Activated CD4-positive, alpha-beta T cell treated with anti-CD3 and anti-CD28 coated beads, Interleukin-2, amount 50 U/mL, for 48 hours (primary cell): ENCODE results near the gene TTC9.
A peak's percentile ranks its signal among the peaks of the same experiment; 100 is the strongest.

Source experiments
- DNase-seq, 2 experiments: peaks; one replicate each; pipeline ENCODE4 v3.0.0-alpha.2; 2020

TTC9 gene

GRCh38 chr14:70641548-70642302, at the start of gene TTC9:
Gene TTC9 (plus strand): TSS chr14:70641916. CDS start chr14:70642130, 214 bp downstream.
- DNase-seq: peak; percentile 41 to 45

DNA sequence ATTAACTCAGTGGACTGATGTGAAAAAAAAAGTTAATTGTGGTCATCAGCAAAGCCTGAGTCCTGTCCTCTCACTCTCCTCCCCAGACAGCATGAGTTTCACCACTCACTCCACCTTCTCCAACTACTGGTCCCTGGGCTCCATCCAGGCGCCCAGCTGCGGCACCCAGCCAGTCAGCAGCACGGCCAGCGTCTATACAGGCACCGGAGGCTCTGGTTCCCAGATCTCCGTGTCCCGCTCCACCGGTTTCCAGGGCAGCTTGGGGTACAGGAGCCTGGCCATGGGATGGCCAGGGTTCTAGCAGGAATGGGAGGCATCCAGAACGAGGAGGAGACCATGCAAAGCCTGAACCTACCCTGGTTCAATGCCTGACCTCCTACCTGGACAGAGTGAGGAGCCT, 47.3 kb upstream of the TTC9 start:
- no peak for DNase-seq

DNA sequence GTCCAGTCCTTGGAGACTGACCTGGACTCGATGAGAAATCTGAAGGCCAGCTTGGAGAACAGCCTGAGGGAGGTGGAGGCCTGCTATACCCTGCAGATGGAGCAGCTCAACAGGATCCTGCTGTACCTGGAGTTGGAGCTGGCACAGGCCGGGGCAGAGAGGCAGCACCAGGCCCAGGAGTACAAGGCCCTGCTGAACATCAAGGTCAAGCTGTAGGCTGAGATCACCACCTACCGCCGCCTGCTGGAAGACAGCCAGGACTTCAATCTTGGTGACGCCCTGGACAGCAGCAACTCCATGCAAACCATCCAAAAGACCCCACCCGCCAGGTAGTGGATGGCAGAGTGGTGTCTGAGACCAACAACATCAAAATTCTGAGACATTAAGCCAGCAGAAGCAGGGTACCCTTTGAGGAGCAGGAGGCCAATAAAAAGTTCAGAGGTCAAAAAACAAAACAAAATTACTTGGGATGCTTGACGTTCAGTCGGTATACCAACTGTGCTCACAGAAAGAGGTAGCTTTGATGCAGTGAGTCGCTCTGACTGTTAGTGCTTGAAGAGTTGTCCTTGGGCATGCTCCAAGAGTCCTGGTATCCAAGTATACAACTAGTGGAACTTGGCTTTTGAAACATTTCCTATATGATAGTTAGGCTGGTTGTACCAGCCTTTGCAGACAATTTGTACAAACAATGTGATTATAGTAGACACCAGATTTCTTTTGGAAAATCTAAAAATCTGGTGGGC, 46.1 kb upstream of the TTC9 start:
- DNase-seq: no peak

DNA sequence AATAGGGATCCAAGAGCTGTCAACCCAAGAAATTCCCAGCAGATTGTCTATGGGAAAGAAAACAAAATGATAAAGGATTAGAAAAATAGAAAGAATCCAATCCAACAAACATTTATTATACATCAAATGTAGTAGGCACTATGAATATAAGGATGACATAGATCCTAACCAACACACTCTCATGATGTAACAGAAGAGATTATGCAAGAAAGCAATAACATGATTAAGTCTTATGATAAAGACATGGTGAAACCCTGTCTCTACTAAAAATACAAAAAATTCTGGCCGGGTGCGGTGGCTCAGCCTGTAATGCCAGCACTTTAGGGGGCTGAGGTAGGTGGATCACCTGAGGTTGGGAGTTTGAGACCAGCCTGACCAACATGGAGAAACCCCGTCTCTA, 44.0 kb upstream of the TTC9 start:
- DNase-seq: no peak

GRCh38 chr14:70599345-70599744, 42.4 kb upstream of the TTC9 start:
- DNase-seq: no peak

DNA sequence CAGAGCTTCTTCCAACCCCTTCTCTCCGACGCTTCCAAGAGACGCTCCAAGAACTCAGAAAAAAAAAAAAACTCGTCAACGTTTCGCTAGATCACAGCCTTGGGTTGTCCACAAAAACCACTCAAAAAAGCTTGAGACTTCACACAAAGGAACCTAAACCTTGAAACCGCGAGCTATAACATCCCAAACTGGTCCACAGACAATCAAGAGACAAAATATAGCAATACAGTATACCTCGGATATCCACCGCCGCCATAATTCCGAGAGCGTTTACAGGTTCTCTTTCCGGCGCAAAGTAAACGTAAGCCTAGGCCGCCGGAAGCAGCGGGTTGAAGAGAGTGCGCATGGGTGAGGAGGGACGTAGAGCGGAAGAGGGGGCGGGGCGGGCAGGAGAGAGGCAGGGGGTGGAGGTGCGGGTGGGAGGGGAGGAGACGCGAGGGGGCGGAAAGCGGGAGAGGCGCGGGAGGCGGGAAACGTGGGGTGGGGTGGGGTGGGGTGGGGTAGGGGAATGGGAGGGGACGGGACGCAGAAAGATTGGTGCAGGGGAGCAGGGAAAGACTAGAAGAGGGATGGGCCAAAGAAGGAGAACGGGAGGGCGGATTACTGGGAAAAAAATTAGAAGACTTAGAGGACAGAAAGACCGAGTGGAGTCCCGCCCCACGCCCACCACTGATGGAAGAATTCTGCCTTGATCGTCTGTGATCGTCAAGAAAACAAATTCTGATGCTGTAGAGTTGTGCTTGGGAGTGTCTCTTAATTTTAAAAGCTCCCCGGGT, 41.1 kb upstream of the TTC9 start, which contains the start of gene MED6:
MED6 (minus strand) TSS at position 274 of the 776 bp plus-strand sequence; CDS start at position 256, 18 bp downstream.
- DNase-seq: peak; percentile 94

- no peak for DNase-seq
These were observed 40.6 kb upstream of the TTC9 start for GRCh38 chr14:70601162-70601561.

- no peak for DNase-seq
These were observed 39.5 kb upstream of the TTC9 start for GRCh38 chr14:70602254-70602653.

DNA sequence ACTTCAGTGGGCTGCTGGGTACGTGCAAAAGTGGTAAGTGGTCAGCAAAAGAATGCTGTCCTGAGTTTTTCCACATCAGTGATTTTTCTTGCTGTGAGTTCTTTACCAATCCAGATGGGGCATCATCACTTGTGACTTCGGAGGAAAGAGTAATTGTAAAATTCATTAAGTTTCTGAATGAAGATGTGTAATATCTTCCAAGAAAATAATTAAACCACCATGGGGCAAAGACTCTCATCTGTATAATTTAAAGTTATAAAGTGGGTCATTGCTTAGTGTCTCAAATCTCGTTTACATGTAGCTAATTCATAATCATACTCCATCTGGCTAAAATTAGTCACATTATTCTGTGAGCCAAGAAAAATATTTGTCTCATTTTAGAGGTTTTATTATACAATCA, 30.5 kb upstream of the TTC9 start:
- no peak for DNase-seq

DNA sequence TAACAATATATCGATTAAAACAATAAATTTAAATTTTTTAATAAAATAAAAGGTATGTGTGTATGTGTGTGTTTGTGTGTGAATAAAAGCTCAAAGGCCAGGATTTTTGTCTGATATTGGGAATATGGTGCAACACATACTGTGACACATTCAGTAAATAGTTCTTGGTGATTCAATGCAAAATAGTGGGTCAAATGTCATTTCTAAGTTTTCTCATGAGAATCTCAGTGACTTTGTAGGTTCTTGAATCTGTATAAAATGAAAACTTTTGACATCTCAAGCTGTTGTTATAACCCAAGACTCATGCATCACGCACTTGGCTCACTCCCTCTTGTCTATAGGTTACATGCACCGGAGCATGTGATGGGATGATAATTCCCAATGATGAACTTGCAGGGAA, 25.1 kb upstream of the TTC9 start:
- DNase-seq: no peak

DNA sequence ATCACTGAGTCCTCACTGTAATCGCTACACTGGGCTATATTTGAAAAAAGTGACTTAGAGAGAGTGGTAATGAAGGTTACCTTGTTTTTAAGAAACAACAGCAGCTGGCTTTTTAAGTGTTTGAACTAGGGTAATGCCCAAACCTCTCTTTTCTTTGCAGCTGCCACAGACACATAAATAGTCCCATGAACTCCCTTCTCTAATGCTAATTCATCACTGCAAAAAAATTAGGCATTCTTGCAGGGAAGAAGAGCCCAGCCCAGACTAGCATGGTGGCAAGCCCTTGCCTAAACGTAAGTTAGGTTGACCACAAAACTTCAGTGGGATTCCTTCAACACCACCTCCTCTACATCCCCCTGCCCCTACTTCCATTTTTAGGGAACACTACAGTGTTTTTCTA, 23.4 kb upstream of the TTC9 start:
- DNase-seq: no peak

DNA sequence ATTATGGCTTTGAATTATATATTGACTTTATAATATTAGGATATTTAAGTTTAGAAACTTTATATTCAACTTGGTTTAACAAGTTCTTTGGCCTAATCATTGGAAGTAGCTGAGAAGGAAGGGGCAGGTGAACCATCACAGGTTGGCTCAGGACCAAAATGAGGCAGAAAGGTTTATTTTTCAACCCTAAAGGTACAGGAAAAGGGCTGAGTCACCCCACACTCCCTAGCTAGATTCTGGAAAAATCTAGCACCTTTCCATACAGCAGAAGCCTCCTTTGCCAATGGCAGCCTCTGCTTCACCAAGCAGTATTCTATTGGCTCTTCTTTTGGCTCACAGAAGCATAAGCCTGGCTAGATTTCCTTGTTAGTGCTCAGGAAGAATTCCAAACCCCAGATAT, 22.0 kb upstream of the TTC9 start:
- DNase-seq: no peak

GRCh38 chr14:70622111-70622712, 19.5 kb upstream of the TTC9 start:
- DNase-seq: peak; percentile 45 to 59

- DNase-seq: no peak
These were observed 16.7 kb upstream of the TTC9 start for GRCh38 chr14:70624972-70625371.

DNA sequence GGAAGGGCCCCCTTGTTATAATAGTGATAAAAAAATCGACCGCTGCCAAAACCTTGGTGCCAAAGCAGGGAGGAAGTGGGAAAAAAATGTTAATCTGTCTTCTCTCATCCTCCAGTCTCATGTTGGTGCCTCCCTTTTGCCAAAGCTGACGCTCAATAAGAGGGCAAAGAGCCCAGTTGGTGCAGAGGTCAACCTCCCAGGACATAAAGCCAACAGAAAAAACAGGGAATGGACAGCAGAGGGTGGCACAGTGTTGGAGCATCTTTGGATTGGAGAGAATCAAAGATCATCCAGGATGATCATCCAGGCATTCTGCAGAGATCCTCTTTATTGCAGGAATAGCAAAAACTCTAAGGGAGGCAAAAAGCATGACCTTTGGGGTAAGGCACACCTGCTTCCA, 9.8 kb upstream of the TTC9 start:
- DNase-seq: no peak

DNA sequence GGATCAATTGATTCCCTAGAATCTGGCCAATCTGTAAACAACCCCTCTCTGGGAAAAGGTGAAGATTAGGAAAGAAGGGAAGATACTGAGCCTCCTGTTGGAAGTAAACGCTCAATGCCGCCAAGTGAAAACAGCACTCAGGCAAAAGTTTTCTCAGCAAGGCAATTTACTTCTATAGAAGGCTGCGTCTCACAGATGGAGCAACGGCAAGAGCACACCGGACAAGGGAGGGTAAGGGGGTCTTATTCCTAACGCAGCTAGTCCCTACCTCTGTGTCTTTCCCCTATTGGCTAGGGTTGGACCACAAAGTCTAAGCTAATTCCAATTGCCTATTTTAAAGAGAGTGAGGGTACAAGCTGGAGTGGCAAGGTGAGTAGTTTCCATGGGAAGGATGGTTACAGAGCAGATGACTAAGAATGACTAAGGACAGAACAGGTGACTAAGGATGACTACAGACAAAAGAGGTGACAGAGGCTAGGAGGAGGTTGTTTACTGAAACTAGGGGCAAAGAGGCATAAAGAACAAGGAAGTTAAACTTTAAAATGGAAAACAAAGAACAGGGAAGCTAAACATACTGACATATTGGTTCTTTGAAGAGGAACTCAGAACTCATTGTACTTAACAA, 5.6 kb upstream of the TTC9 start:
- DNase-seq: no peak

DNA sequence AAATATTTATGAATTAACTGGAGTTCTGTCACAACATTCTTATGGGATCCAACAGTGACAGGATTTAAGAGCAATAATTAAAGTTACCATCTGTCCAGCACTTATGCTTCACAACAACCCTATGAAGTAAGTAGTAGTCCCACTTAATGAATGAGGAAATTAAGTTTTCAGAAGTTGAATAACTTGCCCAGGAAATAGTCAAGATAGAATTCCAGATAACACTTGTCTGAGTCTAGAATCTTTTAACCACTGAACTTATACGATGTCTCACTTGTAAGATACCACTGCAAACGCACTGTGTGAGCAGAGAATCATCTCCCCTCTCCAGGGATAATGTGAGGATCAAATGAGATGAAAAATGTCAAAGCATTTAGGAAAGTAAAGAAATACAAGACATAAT, 3.3 kb upstream of the TTC9 start:
- DNase-seq: no peak

DNA sequence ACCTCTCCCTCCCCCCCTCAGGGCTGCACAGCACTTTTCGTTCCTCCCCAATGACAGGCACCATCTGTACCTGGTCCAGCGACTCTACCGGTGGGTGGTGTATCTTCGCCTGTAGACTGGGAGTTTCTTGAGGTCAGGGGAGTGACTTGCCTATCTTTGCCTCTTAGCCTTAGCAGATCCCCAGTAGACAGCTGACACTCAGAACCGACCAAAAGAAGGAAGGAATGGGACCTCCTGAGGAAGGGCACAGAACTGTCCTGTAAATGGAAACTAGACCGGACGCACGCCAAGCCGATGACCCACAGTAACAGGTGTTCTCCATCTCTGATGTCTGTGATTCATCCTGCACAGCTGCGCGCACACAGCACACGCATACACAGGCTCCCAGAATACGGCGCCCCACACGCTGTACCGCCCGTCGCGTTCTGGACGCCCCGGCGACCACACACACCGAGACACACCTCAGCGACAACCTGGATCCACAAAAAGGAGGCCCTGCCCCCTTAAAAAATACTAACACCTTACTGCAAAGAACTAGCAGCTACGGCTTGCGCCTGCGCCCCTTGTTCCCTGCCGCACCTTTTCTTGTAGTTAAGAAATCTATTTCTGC, 673 bp upstream of the TTC9 start:
- peak; percentile 59 to 63 for DNase-seq

GRCh38 chr14:70642303-70643235, 853 bp downstream of the TTC9 start:
- peak; percentile 41 to 46 for DNase-seq

GRCh38 chr14:70643967-70644366, 2.3 kb downstream of the TTC9 start:
- no peak for DNase-seq

DNA sequence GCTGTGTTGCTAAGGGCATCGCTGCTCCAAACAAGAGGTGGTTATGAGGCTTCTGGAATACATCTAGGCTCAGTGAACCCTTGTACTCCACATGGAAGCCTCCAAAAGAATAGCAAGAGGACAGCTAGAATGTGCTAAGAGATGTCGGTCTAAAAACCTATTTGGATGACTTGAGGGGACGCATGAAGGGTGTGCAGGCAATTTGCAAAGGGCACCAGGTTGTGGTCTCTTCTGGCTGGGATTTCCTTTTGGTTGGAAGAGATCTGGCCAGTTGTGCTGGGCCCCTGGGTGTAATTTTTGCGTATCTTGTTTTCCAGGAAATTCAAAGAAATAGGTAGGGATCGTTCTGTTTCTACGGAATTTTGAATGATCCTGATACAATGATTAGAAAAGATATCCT, 4.2 kb downstream of the TTC9 start:
- no peak for DNase-seq
